Adrenal gland (tissue), 5 donors: ENCODE data around the gene GRAMD2A.

Experiments
- CTCF ChIP-seq, 6 experiments: fragments of 450-650 bp in 4 of 6; fragments of 200-600 bp in 2 of 6; sonication (generic) in 1 of 6; IDR thresholded peaks; 1 replicate in 5 of 6; 2 replicates in 1 of 6; pipeline versions ENCODE4 v1.5.1 to v1.8.0; 2016 to 2021; ENCODE audit warnings: antibody characterized with exemption in 6 of 6, mild to moderate bottlenecking in 2 of 6, moderate library complexity in 1 of 6
- POLR2A ChIP-seq, 2 donors: fragments of 450-650 bp; IDR thresholded peaks; one replicate each; pipeline ENCODE4 v1.6.1; 2017; ENCODE audit warnings: antibody characterized with exemption in 2 of 2, mild to moderate bottlenecking in 2 of 2, moderate library complexity in 1 of 2
- donor health status: DM: no; HTN: no; CAD: no.

- no peak for TF ChIP-seq CTCF (IDR thresholded peaks at IDR 0.05)
- TF ChIP-seq POLR2A (IDR thresholded peaks at IDR 0.05): no peak
Observed at GRCh38 chr15:72192416-72192815, 5.2 kb downstream of the GRAMD2A start.
